Measurements from ENCODE around the gene MOGAT3.
"Not testable (repeated sequence)": the region's sequence is repeated elsewhere in the genome, so short reads cannot be mapped to it uniquely, and the experiment has no call there.

MOGAT3 gene

DNA sequence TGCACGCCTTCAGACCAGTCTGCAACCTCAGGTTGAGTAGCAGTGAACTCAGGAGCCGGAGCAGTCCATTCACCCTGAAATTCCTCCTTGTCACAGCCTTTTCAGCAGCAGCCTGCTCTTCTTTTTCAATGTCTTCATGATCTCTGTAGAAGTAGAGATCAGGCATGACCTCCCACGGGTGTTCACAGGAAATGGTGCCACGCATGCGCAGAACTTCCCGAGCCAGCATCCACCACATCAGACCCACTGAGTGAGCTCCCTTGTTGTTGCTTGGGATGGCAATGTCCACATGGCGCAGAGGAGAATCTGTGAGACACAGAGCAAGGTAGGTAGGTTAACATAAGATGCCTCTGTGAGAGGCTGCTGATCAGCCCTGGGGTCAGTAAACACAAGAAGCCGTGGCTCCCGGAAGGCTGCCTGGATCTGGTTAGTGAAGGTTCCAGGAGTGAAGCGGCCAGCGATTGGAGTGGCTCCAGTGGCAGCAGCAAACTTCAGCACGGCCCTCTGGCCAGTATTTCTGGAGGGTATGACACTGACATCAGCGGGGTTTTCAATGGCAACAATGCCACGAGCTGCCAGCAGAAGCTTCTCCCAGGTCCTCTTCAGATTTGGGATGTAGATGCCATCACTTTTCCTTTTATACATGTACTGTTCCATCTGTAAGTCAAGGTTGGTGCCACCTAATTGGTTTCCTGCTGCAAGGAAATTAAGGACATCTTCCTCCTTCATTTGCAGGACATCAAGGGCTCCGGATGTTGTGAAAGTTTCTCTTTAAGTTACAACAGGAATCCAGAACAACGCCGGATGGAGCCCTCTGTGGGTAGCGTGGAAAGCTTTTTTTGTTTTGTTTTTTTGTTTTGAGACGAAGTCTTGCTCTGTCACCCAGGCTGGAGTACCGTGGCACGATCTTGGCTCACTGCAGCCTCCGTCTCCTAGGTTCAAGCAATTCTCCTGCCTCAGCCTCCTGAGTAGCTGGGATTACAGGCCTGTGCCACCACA is 3.2 kb upstream of the MOGAT3 start:
- DNase-seq (ENCODE audit: low spot score): not testable (repeated sequence)

DNA sequence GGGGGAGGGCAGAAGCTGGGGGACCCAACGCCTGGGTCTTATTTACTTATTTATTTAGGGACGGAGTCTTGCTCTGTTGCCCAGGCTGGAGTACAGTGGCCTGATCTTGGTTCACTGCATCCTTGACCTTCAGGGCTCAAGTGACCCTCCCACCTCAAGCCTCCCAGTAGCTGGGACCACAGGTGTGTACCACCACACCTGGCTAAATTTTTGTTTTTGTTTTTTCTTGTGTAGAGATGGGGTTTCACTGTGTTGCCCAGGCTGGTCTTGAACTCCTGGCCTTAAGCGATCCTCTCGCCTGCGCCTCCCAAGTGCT is 1.7 kb upstream of the MOGAT3 start:
- DNase-seq (ENCODE audit: low spot score): no peak

DNA sequence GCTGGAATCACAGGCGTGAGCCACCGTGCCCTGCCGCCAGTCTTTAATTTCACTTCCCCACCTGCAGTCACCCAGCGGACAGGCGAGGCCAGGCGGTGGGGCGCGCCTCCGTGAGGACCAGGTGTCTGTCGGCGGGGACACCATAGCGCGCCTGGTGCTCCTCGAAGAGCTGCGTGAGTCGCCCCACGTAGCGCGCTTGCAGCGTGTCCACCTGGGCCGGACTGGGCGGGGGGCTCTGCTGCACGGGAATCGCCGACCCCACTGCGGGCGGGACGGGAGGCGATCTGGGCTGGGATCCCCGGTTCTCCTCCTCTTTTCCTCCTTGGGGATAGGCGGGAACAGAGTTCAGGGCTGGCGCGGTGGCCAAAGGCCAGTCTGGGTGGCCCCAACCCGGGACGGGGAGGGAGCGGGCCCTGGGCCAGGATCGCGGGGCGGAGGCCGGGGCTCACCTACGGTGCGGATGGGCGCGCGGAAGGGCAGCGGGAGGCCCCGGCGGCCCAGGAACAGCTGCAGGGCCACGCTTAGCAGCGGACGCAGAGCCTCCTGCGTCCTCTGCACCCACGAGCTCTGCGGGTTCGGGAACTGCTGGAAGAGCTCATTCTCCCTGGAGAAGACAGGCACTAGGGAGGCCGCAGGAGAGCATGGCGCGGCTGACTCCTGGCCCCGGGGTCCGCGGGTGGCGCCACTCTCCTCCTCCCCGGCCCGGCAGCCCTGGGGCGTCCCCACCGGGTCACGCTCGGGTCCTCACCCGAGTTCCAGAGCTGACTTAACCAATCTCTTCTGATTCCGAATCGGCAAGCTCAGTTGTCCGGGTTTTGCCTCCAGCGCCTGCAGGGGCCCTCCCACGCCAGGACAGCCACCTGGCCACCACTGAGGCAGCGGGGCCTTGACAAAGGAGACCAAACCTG is 1.1 kb upstream of the MOGAT3 start:
- DNase-seq (ENCODE audit: low spot score): no peak

DNA sequence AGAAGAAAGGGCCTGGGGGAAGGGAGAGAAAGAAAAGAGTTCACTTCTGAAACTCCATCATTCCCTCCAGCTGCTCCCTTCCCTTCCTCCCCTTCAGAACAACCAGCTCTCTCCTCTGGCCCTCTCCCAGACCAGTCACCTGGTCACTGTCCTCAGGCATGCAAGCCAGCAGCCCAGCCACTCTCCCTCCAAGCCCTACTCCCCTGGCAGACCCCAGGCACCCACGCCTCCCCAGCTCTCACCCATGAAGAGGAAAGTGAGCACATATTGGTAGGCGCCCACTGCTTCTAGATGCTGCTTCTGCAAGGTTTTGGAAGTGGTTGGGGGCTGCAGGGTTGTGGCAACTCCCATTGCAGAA is 353 bp downstream of the MOGAT3 start:
- no peak for DNase-seq (ENCODE audit: low spot score)

DNA sequence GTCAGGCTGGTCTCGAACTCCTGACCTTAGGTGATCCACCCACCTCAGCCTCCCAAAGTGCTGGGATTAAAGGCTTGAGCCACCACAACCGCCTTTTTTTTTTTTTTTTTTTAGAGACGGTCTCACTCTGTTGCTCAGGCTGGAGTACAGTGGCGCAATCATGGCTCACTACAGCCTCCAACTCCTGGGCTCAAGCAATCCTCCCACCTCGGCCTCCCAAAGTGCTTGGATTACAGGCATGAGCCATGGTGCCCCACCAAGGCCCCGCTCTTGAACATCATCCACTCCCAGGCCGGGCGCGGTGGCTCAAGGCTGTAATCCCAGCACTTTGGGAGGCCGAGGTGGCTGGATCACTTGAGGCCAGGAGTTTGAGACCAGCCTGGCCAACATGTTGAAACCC is 1.3 kb downstream of the MOGAT3 start:
- DNase-seq (ENCODE audit: low spot score): not testable (repeated sequence)

DNA sequence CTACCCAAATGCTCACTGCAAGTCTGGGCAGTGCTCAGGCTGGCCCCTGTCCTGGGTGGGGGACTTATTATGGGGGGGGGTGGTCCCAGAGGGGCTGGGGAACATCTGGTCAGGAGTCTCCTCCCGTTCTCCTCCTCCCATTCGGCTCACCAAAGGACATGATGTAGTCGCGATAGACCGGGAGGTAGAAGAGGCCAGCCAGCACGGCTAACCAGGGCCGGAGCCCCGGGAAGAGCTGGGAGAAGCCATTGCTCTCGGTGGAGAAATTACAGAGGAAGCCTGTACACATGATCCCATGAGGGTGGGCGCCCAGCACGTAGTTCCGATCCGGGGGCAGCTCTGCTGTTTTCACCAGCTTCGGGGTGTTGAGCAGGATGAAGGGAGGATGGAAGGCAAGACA is 2.4 kb downstream of the MOGAT3 start:
- DNase-seq (ENCODE audit: low spot score): no peak

DNA sequence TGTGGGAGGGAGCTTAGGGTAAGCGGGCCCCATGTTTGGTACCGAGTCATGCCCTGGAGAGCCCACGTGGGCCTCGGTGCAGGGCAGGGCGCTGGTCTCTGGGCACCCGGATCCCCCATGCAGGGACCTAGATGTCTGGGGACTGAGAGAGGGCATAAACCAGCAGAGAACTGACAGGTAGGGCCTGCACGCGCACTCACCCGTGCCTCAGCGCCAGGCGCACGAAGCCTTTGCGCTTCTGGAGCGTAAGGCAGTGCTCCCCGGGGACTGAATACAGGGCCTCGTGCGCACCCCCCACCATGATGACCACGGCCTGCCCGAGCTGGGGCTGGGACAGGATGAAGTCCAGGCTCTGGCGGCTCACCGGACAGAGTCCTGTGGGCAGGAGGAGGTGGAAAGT is 2.8 kb downstream of the MOGAT3 start:
- no peak for DNase-seq (ENCODE audit: low spot score)

DNA sequence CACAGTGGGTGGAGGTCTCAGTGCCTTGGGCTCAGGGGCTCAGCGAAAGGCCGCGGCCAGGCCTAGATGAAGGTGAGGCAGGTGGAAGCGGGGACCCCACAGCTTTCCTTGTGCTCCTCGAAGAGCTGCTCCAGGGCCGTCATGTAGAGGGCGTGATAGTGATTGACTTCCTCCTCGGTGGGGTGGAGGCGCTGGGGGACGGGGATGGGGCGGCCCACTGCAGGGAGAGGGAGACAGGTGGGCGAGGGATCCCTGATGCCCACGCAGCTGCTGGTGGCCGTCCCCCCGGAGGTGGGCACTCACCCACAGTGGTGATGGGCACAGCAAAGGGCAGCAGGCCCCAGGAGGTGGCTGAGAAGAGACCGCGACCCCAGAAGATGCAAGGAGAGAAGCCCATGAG is 5.0 kb downstream of the MOGAT3 start:
- no peak for DNase-seq (ENCODE audit: low spot score)

DNA sequence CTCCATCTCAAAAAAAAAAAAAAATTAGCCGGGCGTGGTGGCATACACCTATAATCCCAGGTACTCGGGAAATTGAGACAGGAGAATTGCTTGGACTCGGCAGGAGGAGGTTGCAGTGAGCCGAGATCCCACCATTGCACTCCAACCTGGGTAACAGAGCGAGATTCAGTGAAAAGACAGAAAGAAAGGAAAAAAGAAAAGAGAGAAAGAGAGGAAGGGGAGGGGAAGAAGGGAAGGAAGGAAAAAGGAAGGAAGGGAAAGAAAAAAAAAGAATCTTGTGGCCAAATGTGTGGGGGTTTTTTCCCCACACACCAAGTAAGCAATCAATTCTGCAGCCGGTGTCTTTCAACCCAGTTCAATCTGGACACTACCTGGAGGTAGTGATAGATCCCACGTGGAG is 11.7 kb downstream of the MOGAT3 start:
- DNase-seq (ENCODE audit: low spot score): no peak

DNA sequence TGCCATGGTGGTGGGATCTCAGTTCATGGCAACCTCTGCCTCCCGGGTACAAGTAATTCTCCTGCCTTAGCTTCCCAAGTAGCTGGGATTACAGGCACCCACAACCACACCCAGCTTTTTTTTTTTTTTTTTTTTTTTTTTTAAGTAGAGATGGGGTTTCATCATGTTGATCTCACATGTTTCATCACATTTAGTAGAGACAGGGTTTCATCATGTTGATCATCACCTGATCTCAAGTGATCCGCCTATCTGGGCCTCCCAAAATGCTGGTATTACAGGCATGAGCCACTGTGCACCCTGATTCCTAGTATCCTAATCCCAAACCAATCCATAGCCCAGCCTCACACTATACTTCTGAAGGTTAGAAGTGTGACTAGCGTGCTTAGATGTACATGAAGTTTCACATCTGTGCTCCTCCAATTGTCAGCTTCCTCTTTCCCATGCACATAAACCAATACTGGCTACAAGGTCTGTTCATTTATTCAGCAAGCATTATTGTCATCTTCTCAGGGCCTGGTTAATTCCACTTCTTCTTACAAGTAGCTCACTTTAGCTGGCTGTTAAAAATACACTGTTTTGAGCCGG is 13.9 kb downstream of the MOGAT3 start:
- no peak for DNase-seq (ENCODE audit: low spot score)

DNA sequence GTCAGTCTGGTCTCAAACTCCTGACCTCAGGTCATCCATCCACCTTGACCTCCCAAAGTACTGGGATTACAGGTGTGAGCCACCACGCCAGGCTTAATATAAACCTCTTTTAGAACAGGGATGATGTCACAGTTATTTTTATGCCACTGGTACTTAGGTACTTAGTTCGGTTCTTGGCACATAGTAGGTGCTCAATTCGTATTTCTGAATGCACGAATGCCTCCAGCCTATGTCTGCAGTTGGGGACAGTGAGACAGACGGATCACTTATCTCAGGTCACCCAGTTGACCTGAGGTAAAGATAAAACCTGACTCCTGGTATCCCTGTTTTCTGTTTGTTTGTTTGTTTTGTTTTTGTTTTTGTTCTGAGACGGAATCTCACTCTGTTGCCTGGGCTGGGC is 14.6 kb downstream of the MOGAT3 start:
- no peak for DNase-seq (ENCODE audit: low spot score)

DNA sequence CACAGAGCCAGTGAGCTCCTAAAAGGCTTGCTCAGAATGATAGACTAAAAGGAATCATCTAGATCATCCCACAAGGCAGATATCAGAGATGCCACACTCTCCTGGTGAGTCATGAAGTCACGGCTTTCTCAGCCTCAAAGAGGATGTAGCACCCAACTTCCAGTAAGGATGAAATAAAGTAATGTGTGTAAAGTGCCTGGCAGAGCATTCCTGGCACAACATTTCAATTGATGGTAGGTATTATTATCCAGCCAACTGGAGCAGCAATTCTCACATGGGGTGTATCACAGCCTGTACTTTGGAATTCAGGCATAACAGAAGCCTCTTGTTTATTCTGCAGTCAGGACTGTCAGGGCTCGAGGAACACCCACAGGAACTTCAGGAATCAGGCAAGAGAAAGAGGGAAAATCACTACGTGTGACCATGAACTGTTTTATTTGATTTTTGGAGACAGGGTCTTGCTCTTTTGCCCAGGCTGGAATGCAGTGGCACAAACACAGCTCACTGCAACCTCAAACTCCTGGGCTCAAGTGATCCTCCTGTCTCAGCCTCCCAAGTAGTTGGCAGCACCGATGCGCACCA is 15.5 kb downstream of the MOGAT3 start:
- DNase-seq (ENCODE audit: low spot score): peak; percentile 66

DNA sequence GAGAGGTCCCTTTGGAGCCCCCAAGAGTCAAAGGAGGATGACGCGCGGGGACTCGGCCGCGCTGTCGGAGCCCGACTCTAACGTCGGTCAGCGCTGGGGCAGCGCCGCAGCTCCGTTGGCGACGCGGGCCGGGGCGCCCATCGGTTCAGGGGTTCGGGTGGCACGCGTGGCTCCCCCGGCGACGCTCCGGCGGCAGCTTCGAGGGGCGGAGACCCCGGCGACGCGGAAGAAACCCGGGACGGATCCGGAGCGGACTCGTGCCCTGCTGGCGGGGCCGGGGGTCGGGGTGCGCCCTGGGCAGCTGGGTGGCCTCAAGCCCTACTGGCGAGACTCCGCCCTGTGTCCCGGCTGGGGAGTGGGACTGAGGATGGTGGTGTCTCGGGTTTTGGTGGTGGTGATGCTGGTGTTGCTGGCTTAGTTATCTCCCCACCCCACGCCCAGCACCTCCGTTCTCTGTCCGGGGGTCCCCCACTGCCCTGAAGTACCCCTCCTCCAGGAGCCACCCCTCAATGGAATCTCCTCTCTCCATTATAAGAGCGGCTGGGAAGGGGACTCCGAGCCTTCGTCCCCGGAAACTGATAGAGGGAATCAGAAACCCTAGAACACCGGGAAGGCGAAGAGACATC is 20.6 kb downstream of the MOGAT3 start, which contains the start of gene NAT16:
NAT16 (minus strand) TSS at position 164 of the 626 bp plus-strand sequence. CDS start 5,486 bp downstream, outside the sequence.
- no peak for DNase-seq (ENCODE audit: low spot score)

DNA sequence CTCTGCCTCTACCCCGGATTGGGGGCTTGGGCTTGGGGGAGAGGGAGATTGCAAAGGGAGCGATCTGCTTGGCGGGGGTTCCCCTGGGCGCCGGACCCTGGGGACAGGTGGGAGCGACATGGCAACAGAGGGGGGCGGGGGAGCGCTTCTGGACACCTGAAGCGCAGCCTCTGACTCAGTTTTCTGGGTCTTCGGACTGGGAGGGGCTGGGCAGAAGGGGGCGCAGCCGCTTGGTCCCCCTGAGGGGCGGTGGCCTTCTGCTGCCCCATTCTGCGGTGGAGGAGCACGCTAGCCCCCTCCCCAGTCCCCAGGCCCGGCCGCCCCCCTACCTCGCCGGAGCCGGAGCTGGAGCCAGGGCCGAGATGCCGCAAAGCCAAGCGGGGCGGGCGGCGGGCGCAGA is 21.1 kb downstream of the MOGAT3 start:
- no peak for DNase-seq (ENCODE audit: low spot score)

DNA sequence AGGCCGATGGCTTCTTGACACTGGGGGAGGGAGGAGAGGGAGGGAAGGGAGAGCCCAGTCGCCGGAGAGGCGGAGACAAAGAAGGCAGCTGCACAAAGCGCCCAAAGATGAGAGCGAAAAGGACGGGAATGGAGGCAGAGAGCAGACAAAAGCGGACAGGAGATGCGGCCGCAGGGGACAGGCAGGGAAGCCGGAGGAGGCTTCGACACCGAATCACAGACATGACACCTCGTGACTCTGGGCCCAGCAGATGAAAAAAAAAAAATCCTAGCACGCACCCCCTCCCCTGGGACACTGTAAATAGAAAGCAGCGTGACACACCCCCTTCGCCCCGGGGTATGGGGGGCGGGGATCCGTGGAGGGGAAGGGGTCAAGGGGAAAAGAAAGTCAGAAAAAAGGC is 21.7 kb downstream of the MOGAT3 start:
- no peak for DNase-seq (ENCODE audit: low spot score)

DNA sequence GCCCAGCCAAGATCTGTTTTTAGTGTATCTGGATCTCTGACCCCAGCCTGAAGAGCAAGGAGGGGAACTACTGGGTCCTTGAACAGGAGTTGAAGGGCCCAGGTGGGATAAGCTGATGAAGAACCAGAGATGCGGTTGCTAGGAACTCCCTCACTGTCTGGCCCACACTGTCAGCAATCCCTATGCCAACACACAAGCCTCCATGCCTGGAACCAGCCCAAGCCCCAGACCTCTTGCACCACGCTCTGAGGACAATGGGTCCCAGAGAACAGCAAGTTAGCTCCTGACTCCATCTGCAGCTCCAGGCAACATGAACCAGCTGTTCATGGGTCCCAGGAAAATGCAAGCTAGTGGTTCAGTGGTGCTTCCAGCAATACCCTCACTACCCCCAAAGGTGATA is 23.2 kb downstream of the MOGAT3 start:
- DNase-seq (ENCODE audit: low spot score): no peak

DNA sequence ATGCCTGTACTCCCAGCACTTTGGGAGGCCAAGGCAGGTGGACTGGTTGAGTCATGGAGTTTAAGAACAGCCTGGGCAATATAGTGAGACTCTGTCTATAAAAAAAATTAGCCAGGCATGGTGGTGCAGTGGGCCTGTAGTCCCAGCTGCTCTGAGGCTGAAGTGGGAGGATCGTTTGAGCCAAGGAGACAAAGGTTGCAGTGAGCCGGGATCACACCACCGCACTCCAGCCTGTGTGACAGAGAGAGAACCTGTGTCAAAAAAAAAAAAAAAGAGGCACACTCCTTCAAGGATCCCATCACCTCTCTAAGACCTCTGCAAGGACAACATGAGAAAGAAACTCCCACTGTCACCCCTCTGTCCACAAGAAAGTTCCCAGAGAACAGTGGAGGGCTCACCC is 25.2 kb downstream of the MOGAT3 start:
- no peak for DNase-seq (ENCODE audit: low spot score)

DNA sequence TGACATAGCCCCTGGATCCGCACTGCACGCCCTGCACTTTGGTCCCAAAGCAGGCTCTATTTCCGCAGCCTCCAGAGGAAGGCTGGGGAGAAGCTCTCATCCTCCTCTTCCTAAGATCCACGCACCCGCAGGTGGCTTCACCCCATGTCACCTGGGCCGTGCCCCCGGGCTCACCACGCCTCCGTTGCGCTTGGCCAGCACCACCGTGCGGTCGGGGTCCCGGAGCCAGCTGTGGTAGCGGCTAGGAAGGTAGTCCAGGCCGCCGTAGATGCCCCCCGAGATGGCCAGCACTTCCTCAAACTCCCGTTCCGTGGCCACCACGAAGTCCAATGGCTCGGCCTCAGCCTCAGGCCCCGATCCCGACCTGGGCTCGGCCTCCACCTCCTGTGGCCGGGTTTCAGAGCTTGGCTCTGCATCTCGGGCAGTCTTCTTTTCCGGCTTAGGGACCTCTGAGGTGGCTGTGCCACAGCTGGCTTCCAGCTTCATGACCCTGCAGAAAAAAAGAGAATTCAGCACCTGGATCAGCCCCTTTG is 26.4 kb downstream of the MOGAT3 start:
- DNase-seq (ENCODE audit: low spot score): no peak

DNA sequence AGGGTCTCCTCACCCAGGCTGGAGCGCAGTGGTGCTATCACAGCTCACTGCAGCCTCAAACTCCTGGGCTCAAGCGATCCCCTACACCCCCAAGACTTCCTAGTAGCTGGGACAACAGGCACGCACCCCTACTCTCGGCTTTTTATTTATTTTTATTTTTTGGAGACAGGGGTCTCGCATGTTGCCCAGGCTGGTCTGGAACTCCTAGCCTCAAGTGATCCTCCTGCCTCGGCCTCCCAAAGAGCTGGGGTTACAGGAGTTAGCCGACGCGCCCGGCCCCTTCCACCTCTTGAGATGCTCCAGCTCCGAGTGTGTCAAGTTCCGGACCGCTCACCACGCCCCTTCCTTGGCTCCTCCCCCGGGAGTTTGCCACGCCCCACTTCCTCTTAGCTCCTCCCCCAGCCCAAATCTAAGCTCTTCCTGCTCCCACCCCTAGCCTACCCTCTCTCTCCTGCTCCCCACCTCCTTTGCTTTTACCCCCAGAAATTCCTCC is 27.0 kb downstream of the MOGAT3 start:
- DNase-seq (ENCODE audit: low spot score): peak; percentile 87

DNA sequence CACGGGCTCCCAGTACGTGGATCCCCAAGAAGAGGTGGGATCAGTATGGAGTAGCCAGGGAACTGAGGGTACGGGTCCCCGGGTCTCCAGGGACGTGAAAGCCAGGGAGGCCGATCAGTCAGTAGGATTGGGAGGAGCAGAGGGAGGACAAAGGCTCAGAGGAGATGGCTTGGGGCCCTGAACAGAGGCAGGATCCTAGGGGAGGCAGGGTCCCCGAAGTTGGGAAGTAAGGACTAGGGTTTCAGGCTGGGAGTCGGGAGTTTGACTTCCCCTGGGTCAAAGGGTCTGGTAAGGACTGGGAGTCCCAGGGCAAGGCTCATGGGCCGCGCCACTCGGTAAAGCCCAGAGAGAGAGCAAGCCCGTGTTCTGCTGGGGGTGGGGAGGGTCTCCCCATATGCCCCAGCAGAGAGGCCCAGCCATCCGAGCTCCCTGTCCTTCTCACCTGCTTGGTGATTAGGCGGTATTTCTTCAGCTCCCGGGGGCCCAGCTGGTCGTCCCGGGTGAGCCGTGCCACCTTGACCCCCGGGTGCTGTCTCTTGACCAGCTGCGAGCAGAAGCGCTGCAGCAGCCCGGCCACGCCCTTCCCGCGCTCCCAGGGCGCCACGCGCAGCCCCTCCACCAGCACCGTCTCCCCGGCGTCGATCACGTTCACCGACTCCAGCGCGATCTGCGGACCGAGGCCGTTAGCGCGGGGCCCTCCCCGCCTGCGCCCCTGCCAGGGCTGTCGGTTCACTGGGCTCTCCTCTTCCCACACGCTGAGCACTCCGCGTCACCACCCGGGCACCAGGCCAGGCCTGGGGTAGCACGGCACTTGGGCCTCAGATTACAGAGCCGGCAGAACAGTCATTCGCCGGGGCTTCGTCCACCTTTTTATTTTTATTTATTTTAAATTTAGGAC is 27.7 kb downstream of the MOGAT3 start:
- peak; percentile 92 for DNase-seq (ENCODE audit: low spot score)

Data from RKO (cell line).